Eye (tissue), 1 donor: Measurements from ENCODE around the gene AIF1.

Experiments used
- DNase-seq: peaks from one replicate; pipeline ENCODE4 v3.0.0-alpha.2; 2015

AIF1 gene

GRCh38 chr6:31664790-31665500 is 49.9 kb downstream of the AIF1 start, which contains the start of gene GPANK1:
Gene GPANK1, minus strand, starts transcription at chr6:31664997. Its CDS starts 519 bp downstream, at chr6:31664478.
- peak; percentile 96 for DNase-seq

DNA sequence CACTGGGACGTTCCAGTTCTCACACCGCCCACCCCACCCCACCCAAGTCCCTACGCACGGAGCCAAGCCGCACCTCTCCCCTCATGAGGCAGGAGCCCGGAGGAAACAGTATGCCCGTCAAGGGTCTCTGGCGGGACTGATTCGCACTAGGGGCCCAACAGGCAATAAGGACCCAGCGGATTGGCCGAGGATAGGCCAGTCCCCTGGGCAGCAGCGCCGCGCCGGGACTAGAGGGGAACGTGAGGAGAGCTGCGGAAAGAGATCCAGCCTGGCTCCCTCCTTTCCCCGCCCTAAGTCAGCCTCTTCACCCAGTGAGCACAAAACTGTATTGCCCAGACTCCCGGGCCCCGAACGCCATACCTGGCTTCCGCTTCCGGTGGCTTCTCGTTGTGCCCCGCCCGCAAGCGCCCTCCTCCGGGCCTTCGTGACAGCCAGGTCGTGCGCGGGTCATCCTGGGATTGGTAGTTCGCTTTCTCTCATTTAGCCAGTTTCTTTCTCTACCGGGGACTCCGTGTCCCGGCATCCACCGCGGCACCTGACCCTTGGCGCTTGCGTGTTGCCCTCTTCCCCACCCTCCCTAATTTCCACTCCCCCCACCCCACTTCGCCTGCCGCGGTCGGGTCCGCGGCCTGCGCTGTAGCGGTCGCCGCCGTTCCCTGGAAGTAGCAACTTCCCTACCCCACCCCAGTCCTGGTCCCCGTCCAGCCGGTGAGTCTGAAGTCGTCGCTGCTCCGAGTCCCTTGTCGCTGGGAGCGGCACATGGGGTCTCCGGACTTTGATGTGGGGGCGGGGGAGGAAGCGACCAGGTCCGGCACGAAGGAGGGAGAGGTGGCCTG is 50.7 kb downstream of the AIF1 start, which contains the start of gene CSNK2B:
Gene CSNK2B (plus strand): TSS at position 580 of the 836 bp plus-strand sequence. CDS start 752 bp downstream, outside the sequence.
- DNase-seq = peak; percentile 99

DNA sequence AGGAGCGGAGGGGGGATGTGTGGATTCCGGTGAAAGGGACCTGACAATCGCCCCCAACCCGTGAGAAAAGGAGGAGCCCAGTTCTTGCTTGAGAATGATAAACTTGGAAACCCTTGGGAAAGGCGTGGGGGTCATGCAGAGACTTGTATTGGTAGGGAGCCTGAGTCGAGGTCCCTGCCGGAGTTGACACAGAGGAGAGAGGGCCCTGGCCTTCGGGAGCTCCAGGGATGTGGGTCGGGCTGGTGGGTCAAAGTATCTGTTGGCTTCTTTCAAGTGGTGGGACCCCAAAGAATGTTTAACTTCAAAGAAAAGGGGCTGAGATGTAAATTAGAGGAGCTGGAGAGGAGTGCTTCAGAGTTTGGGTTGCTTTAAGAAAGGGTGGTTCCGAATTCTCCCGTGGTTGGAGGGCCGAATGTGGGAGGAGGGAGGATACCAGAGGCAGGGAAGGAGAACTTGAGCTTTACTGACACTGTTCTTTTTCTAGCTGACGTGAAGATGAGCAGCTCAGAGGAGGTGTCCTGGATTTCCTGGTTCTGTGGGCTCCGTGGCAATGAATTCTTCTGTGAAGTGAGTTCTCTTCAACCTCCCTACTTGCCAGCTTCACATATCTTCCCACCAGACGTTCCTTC is 51.4 kb downstream of the AIF1 start:
- no peak for DNase-seq
